HEK293 (cell line): ENCODE data around the gene FSTL3.

Experiments used
- REPIN1 ChIP-seq: fragments of 450-650 bp; formaldehyde crosslinking; IDR thresholded peaks from 2 replicates; pipeline ENCODE4 v1.5.1; 2017; ENCODE audit warnings: missing biosample characterization, missing genetic modification characterization, low read depth
- YY1 ChIP-seq: fragments of 450-650 bp; formaldehyde crosslinking; IDR thresholded peaks from 2 replicates; pipeline ENCODE4 v1.5.1; 2018; ENCODE audit warnings: missing biosample characterization, missing genetic modification characterization
- ZBTB20 ChIP-seq: fragments of 450-650 bp; formaldehyde crosslinking; IDR thresholded peaks from 2 replicates; pipeline ENCODE4 v1.5.1; 2016; ENCODE audit warnings: missing biosample characterization, missing genetic modification characterization
- ZNF211 ChIP-seq: fragments of 450-650 bp; formaldehyde crosslinking; IDR thresholded peaks from 2 replicates; pipeline ENCODE4 v1.5.1; 2016; ENCODE audit warnings: low read depth, missing biosample characterization, missing genetic modification characterization
- ZNF510 ChIP-seq: fragments of 450-650 bp; formaldehyde crosslinking; IDR thresholded peaks from 2 replicates; pipeline ENCODE4 v1.5.1; 2018; ENCODE audit warnings: mild to moderate bottlenecking, missing genetic modification characterization, missing biosample characterization; ENCODE audit not compliant: insufficient replicate concordance
- ZNF585B ChIP-seq: fragments of 450-650 bp; formaldehyde crosslinking; IDR thresholded peaks from 2 replicates; pipeline ENCODE4 v1.5.1; 2016; ENCODE audit warnings: missing biosample characterization, missing genetic modification characterization
- ZNF707 ChIP-seq: fragments of 450-650 bp; formaldehyde crosslinking; IDR thresholded peaks from 2 replicates; pipeline ENCODE4 v1.5.1; 2016; ENCODE audit warnings: missing biosample characterization, missing genetic modification characterization
- TF ChIP-seq, protein P1 (sequence below): fragments of 450-650 bp; formaldehyde crosslinking; IDR thresholded peaks from 2 replicates; pipeline ENCODE4 v1.5.1; 2016; ENCODE audit warnings: missing biosample characterization, missing genetic modification characterization
- TF ChIP-seq, protein P2 (sequence below): fragments of 450-650 bp; formaldehyde crosslinking; IDR thresholded peaks from 2 replicates; pipeline ENCODE4 v1.5.1; 2016; ENCODE audit warnings: missing biosample characterization, missing genetic modification characterization
- TF ChIP-seq, protein P3 (sequence below): fragments of 450-650 bp; formaldehyde crosslinking; IDR thresholded peaks from 2 replicates; pipeline ENCODE4 v1.5.1; 2017; ENCODE audit warnings: missing biosample characterization, missing genetic modification characterization

DNA sequence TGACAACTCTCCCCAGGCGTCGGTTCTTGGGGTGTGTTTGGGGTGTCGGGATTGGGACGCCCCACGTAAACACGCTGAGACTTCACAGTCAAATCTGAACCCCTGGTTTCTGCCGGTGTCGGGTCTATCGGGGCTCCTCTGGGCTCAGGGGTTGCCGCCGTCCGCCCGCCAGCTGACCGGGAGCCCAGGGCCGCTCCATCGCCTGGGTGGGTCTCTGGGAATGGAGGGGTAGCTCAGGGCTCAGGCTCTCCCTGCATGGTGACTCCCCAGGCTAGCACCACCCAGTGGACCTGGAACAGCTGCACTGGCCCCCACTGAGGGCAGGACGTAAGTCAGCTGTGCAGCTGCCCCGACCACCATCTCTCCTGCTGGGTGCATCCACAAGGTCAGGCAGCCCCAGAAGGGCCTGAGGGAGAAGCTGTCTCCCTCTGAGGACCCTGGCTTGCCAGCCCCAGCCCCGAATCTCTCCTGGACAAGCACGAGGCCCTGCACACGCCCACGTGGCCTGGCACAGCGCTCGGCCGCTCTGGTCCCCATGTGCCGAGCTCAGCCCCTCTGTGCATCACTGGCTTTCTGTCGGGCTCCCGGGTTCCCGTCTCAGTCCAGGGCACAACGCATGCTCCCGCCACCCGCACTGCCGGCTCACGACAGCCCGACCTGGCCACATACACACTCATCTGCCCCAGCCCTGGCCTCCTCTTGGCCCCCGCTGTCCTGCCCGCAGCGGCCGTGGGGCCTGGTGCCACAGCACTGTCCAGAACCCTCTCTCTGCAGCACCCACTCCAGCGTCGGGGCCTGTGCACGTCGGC is 19.2 kb upstream of the FSTL3 start:
- TF ChIP-seq, protein P1, sequence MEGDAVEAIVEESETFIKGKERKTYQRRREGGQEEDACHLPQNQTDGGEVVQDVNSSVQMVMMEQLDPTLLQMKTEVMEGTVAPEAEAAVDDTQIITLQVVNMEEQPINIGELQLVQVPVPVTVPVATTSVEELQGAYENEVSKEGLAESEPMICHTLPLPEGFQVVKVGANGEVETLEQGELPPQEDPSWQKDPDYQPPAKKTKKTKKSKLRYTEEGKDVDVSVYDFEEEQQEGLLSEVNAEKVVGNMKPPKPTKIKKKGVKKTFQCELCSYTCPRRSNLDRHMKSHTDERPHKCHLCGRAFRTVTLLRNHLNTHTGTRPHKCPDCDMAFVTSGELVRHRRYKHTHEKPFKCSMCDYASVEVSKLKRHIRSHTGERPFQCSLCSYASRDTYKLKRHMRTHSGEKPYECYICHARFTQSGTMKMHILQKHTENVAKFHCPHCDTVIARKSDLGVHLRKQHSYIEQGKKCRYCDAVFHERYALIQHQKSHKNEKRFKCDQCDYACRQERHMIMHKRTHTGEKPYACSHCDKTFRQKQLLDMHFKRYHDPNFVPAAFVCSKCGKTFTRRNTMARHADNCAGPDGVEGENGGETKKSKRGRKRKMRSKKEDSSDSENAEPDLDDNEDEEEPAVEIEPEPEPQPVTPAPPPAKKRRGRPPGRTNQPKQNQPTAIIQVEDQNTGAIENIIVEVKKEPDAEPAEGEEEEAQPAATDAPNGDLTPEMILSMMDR: no peak
- TF ChIP-seq ZNF585B (no peak), YY1 (no peak), ZBTB20 (no peak), ZNF211 (tag by site-specific recombination) (no peak), ZNF510 (tag by site-specific recombination) (no peak), ZNF707 (no peak), REPIN1 (no peak)
- TF ChIP-seq, protein P2, sequence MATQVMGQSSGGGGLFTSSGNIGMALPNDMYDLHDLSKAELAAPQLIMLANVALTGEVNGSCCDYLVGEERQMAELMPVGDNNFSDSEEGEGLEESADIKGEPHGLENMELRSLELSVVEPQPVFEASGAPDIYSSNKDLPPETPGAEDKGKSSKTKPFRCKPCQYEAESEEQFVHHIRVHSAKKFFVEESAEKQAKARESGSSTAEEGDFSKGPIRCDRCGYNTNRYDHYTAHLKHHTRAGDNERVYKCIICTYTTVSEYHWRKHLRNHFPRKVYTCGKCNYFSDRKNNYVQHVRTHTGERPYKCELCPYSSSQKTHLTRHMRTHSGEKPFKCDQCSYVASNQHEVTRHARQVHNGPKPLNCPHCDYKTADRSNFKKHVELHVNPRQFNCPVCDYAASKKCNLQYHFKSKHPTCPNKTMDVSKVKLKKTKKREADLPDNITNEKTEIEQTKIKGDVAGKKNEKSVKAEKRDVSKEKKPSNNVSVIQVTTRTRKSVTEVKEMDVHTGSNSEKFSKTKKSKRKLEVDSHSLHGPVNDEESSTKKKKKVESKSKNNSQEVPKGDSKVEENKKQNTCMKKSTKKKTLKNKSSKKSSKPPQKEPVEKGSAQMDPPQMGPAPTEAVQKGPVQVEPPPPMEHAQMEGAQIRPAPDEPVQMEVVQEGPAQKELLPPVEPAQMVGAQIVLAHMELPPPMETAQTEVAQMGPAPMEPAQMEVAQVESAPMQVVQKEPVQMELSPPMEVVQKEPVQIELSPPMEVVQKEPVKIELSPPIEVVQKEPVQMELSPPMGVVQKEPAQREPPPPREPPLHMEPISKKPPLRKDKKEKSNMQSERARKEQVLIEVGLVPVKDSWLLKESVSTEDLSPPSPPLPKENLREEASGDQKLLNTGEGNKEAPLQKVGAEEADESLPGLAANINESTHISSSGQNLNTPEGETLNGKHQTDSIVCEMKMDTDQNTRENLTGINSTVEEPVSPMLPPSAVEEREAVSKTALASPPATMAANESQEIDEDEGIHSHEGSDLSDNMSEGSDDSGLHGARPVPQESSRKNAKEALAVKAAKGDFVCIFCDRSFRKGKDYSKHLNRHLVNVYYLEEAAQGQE (tag by site-specific recombination): no peak
- TF ChIP-seq, protein P3, sequence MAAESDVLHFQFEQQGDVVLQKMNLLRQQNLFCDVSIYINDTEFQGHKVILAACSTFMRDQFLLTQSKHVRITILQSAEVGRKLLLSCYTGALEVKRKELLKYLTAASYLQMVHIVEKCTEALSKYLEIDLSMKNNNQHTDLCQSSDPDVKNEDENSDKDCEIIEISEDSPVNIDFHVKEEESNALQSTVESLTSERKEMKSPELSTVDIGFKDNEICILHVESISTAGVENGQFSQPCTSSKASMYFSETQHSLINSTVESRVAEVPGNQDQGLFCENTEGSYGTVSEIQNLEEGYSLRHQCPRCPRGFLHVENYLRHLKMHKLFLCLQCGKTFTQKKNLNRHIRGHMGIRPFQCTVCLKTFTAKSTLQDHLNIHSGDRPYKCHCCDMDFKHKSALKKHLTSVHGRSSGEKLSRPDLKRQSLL: no peak
